Embryonic facial prominence (tissue), 1 donor: ENCODE data around the gene PLXNA4.
A peak's percentile ranks its signal among the peaks of the same experiment; 100 is the strongest.

Source experiments
- DNase-seq: peaks from one replicate; pipeline ENCODE4 v3.0.0-alpha.2; 2016; ENCODE audit errors: extremely low spot score

PLXNA4 gene

GRCh38 chr7:132588596-132588995, 12.3 kb upstream of the PLXNA4 start:
- no peak for DNase-seq

GRCh38 chr7:132584796-132585494, 8.7 kb upstream of the PLXNA4 start:
- DNase-seq, result no peak

GRCh38 chr7:132581431-132581830, 5.2 kb upstream of the PLXNA4 start:
- DNase-seq, result no peak

GRCh38 chr7:132580717-132581285, 4.5 kb upstream of the PLXNA4 start:
- peak; percentile 55 for DNase-seq

- DNase-seq, result no peak
These were observed 4.0 kb upstream of the PLXNA4 start for GRCh38 chr7:132580277-132580676.

- DNase-seq, result no peak
These were observed 3.1 kb upstream of the PLXNA4 start for GRCh38 chr7:132579260-132579899.

- DNase-seq, result no peak
These were observed 2.6 kb upstream of the PLXNA4 start for GRCh38 chr7:132578826-132579225.

- no peak for DNase-seq
These were observed 1.7 kb upstream of the PLXNA4 start for GRCh38 chr7:132578050-132578370.

GRCh38 chr7:132577206-132578049, 1.2 kb upstream of the PLXNA4 start:
- peak; percentile 83 for DNase-seq

- DNase-seq, result no peak
These were observed 433 bp upstream of the PLXNA4 start for GRCh38 chr7:132576721-132577085.

- no peak for DNase-seq
These were observed 770 bp downstream of the PLXNA4 start for GRCh38 chr7:132575419-132575981.

GRCh38 chr7:132574223-132574622, 2.0 kb downstream of the PLXNA4 start:
- DNase-seq, result no peak

GRCh38 chr7:132573251-132573955, 2.9 kb downstream of the PLXNA4 start:
- no peak for DNase-seq

- no peak for DNase-seq
These were observed 3.7 kb downstream of the PLXNA4 start for GRCh38 chr7:132572526-132572925.

GRCh38 chr7:132571970-132572369, 4.3 kb downstream of the PLXNA4 start:
- DNase-seq, result no peak

- no peak for DNase-seq
These were observed 6.2 kb downstream of the PLXNA4 start for GRCh38 chr7:132569884-132570614.

- DNase-seq, result no peak
These were observed 7.3 kb downstream of the PLXNA4 start for GRCh38 chr7:132568962-132569361.

GRCh38 chr7:132565885-132566284, 10.4 kb downstream of the PLXNA4 start:
- no peak for DNase-seq

GRCh38 chr7:132565441-132565840, 10.8 kb downstream of the PLXNA4 start:
- no peak for DNase-seq

GRCh38 chr7:132564849-132565248, 11.4 kb downstream of the PLXNA4 start:
- no peak for DNase-seq

- no peak for DNase-seq
These were observed 12.2 kb downstream of the PLXNA4 start for GRCh38 chr7:132564090-132564489.
